D721Med (cell line): ENCODE data around the gene TAC3.

Source experiments
- DNase-seq: peaks from one replicate; pipeline ENCODE4 v3.0.0; 2011; ENCODE audit warnings: low spot score; ENCODE audit not compliant: insufficient read length
- FAIRE-seq: peaks from 2 replicates; lab custom pipeline; 2011; peaks lifted over from hg19 to GRCh38; lab: Jason Lieb, UNC
- CTCF ChIP-seq: IDR thresholded peaks from 2 replicates; pipeline ENCODE4 v1.5.1; 2012; ENCODE audit warnings: mild to moderate bottlenecking, control low read depth; ENCODE audit not compliant: insufficient read depth; ENCODE audit errors: missing control alignments

TAC3 gene

DNA sequence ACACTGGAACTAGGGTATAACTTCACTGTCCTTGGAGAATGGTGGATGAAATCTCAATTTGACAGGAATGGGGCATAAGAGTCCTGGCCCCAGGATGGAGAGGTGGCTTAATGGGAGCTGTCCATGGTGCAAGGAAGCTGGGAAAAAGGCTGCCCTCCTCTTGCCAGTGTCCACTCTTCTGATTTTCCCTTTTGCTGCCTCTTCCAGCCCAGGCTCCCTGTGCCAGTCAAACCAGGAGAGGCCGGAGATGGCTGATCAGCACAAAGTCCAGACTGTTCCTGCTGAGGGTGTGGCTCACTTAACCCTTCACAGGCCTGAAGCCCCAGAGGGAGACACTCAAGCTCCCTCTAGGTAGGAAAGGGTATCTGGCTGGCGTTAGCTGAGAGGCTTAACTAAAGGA is 33.6 kb upstream of the TAC3 start, which contains the start of gene MYO1A:
MYO1A (minus strand) TSS at position 240 of the 400 bp plus-strand sequence. CDS start 1,806 bp downstream, outside the sequence.
- FAIRE-seq = no peak
- no peak for TF ChIP-seq CTCF
- DNase-seq = no peak

DNA sequence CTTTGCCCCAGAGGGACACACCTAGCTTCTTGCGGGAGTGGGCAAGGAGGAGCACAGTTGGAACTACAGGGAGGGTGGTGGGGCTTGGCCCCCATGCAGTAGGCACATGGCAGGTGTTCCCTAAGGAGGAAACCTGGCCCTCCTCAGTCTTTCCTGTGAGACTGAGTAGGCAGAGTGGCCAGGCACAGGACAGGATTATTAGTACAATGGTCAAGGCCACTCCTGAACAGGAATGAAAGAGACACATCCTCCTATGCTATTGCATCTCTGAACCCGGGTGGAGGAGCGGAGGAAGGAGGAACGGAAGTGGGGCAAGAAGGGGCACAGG is 32.8 kb upstream of the TAC3 start:
- TF ChIP-seq CTCF = no peak
- DNase-seq = no peak
- FAIRE-seq = no peak

DNA sequence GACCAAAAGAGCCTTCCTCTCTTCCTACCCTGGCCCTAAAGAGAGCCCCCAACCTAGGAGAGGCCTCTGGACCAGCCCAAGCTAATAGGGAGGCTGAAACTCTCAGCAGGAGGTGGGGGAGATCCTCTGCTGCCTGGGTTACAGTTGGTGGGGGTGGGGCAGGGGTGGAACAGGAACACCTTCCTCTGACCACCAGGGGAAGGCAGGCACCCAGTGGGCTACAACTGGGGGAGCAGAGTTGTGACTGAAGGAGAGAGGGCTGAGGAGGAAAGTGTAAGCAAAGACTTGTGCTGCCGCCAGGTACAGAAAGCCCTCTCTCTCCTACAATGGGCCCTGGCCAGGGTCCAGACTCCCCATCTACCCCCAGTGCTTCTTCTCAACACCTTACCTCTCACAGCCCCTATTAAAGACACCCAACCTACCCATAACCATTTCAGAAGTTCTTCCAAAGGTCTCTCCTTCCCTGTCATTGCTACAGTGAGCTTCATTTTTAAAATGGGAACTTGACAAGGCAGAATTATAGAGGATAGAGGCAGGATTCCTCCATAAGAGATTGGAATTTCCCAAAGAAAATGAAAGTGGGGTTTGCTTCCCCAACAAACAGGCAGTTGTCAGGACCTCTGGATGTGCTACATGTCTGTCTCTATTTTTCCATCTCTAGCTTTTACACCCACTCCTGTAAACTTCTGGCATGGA is 32.2 kb upstream of the TAC3 start:
- FAIRE-seq (no peak), DNase-seq (no peak)
- TF ChIP-seq CTCF = no peak

DNA sequence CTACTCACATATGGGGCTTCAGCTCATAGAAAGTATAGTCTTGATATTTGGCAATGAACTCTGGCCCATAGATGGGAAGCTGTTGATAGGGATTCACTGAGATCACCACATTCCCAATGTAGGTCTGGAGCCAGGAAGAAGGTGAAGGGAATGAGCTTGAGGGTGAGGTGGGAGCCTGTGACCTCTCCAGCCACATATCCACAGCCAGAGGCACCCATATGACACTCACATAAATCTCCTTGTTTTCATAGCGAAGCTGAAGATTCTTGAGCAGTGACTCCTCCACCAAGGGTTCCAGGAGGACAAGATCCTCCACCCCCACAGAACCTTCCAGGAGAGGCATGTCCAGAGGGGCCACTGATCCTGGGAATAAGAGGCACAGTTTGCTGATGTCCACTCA is 31.7 kb upstream of the TAC3 start:
- FAIRE-seq (no peak), DNase-seq (no peak)
- TF ChIP-seq CTCF = no peak

GRCh38 chr12:57046947-57047890 is 30.9 kb upstream of the TAC3 start:
- DNase-seq (no peak), FAIRE-seq (no peak)
- no peak for TF ChIP-seq CTCF

- DNase-seq = no peak
- TF ChIP-seq CTCF = no peak
- FAIRE-seq = no peak
These were observed 29.9 kb upstream of the TAC3 start for GRCh38 chr12:57046086-57046791.
